ENCODE results near the gene GTSE1. TPM values are rescaled to one million over a fixed set of nuclear protein-coding genes. Genes with fewer than 3 reads are reported as not detected.

GTSE1 gene
- total and polyA plus RNA-seq, 2 of the 13 experiments (the other 11 are each of a cell fraction or from before 2014, with no cell fraction given): 10.7 to 13.5 TPM

DNA sequence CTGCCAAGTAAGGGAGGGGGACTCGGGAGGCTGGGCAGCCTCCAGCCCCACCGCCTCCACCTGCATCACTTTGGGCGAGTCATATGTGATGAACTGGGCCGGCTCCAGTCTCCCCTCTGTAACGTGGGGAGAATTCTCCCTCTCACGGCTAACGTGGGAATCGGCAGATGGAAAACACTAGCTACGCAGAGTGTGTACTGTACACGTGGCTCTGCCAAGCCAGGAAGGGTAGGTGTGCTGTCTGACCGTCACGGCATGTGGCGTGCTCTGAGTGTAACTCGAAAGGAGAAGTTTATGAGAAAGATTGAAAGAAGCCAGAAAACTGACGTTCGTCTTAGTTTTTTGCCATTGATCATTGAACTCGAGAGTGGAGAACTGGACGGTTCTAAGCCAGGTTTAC lies 52.6 kb downstream of the GTSE1 start:
- no TSS peak for BruUV-seq (replicated peaks)
- intact Hi-C loops (cut with micrococcal nuclease; ENCODE audit: unreplicated experiment): no loop called here
- Histone ChIP-seq H3K4me3 (replicated peaks in 1 of 3; ENCODE audit: insufficient read depth in 1 of 3, low read depth in 2 of 3, low read length in 3 of 3) (no peak overlapping the region), H3K36me3 (replicated peaks in 1 of 2; ENCODE audit: control insufficient read depth in 1 of 2, insufficient read depth in 2 of 2, low read length in 2 of 2) (peaks cover 59 to 97% of the 10 kb centered on the region in 2 experiments), H3K4me2 (ENCODE audit: low read depth, low read length) (no peak overlapping the region), H3K9me3 (ENCODE audit: low read length) (no peaks in the 10 kb centered on the region), H3K4me1 (ENCODE audit: insufficient read depth, low read length) (no peaks in the 10 kb centered on the region), H3K79me2 (ENCODE audit: insufficient read depth, low read length) (no peaks in the 10 kb centered on the region), H3K27me3 (ENCODE audit: control insufficient read depth in 1 of 2, insufficient read depth in 2 of 2, low read length in 2 of 2) (no peaks in the 10 kb centered on the region), H4K20me1 (ENCODE audit: insufficient read depth, low read length) (no peaks in the 10 kb centered on the region), H2AFZ (ENCODE audit: low read length) (no peak overlapping the region), H3K27ac (ENCODE audit: extremely low read length, insufficient read depth, low read length) (no peak overlapping the region), H3K9ac (ENCODE audit: insufficient read depth, low read depth, low read length) (no peak overlapping the region)
- in situ Hi-C loops (cut with HindIII; ENCODE audit: extremely low pct_ligation_motif_present, low pct_unique_long_range_greater_than_20kb): no loop called here
- no peak for DNase-seq (ENCODE audit: low spot score)
- FAIRE-seq: no peak
- CTCF ChIA-PET (ENCODE audit: low intra/inter-chr PET ratio, low total read pairs): no interaction called here
- TF ChIP-seq, protein P1, sequence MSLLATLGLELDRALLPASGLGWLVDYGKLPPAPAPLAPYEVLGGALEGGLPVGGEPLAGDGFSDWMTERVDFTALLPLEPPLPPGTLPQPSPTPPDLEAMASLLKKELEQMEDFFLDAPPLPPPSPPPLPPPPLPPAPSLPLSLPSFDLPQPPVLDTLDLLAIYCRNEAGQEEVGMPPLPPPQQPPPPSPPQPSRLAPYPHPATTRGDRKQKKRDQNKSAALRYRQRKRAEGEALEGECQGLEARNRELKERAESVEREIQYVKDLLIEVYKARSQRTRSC (CRISPR knock-in tag; IDR thresholded peaks at IDR 0.05; ENCODE audit: low read depth): no peak
- TF ChIP-seq TBX3 (IDR thresholded peaks at IDR 0.05; ENCODE audit: borderline replicate concordance) (no peak), TBL1XR1 (IDR thresholded peaks at IDR 0.05; ENCODE audit: borderline replicate concordance, low read length, partially characterized antibody) (no peak), ADNP (CRISPR knock-in tag; IDR thresholded peaks at IDR 0.05) (no peak), ZNF788 (CRISPR knock-in tag; IDR thresholded peaks at IDR 0.05; ENCODE audit: borderline replicate concordance) (no peak), RBFOX2 (IDR thresholded peaks at IDR 0.05; ENCODE audit: low read depth, low read length) (no peak), ELF3 (CRISPR knock-in tag; IDR thresholded peaks at IDR 0.05) (no peak), PHB2 (IDR thresholded peaks at IDR 0.05; ENCODE audit: partially characterized antibody) (no peak)
- TF ChIP-seq, protein P2, sequence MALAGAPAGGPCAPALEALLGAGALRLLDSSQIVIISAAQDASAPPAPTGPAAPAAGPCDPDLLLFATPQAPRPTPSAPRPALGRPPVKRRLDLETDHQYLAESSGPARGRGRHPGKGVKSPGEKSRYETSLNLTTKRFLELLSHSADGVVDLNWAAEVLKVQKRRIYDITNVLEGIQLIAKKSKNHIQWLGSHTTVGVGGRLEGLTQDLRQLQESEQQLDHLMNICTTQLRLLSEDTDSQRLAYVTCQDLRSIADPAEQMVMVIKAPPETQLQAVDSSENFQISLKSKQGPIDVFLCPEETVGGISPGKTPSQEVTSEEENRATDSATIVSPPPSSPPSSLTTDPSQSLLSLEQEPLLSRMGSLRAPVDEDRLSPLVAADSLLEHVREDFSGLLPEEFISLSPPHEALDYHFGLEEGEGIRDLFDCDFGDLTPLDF (CRISPR knock-in tag; IDR thresholded peaks at IDR 0.05): no peak
- no peak for ATAC-seq
- 98% methylated on average over 18 of the region's 18 CpGs for WGBS (ENCODE audit: low lambda C conversion rate)
- POLR2A ChIA-PET: no interaction called here

Measured in HepG2 (cell line).